Sigmoid colon (tissue), 7 donors: ENCODE results near the gene NF2. TPM values are rescaled to one million over a fixed set of nuclear protein-coding genes. Genes with fewer than 3 reads are reported as not detected.

Source experiments
- DNase-seq: peaks from one replicate; pipeline ENCODE4 v3.0.0-alpha.2; 2019
- H3K27ac ChIP-seq, 4 donors: fragments of 200-600 bp; sonication (generic); one replicate each; pipeline ENCODE4 v1.5.1; 2016 to 2019; ENCODE audit warnings: mild to moderate bottlenecking in 1 of 4
- H3K27me3 ChIP-seq, 3 donors: fragments of 200-600 bp; sonication (generic); one replicate each; pipeline ENCODE4 v1.5.1; 2019; ENCODE audit warnings: mild to moderate bottlenecking in 1 of 3
- H3K36me3 ChIP-seq, 4 donors: fragments of 200-600 bp; sonication (generic); one replicate each; pipeline ENCODE4 v1.5.1; 2016 to 2019
- H3K4me1 ChIP-seq, 4 donors: fragments of 200-600 bp; sonication (generic); one replicate each; pipeline ENCODE4 v1.5.1; 2017 to 2019
- H3K4me3 ChIP-seq, 4 donors: fragments of 200-600 bp; sonication (generic); one replicate each; pipeline ENCODE4 v1.5.1; 2017 to 2019; ENCODE audit warnings: mild to moderate bottlenecking in 2 of 4, moderate library complexity in 1 of 4
- H3K9me3 ChIP-seq, 4 donors: fragments of 200-600 bp in 3 of 4; sonication (generic) in 3 of 4; one replicate each; pipeline versions ENCODE4 v1.5.1 to v1.6.1; 2013 to 2019
- EP300 ChIP-seq, 4 donors: sonication (generic); formaldehyde crosslinking; IDR thresholded peaks; one replicate each; pipeline ENCODE4 v1.6.1; 2017; ENCODE audit warnings: antibody characterized with exemption in 4 of 4
- POLR2A ChIP-seq, 2 donors: fragments of 450-650 bp; IDR thresholded peaks; one replicate each; pipeline ENCODE4 v1.6.1; 2016; ENCODE audit warnings: antibody characterized with exemption in 2 of 2, mild to moderate bottlenecking in 2 of 2, moderate library complexity in 2 of 2
- POLR2AphosphoS5 ChIP-seq, 4 donors: sonication (generic); formaldehyde crosslinking; IDR thresholded peaks; one replicate each; pipeline ENCODE4 v1.6.1; 2017; ENCODE audit warnings: antibody characterized with exemption in 4 of 4
- WGBS, 2 donors: extraction: QIAGEN DNeasy Blood & Tissue Kit; methylation state at CpG; one replicate each; pipeline ENCODE4 v1.1.7; 2013; 5-methylcytosine and 5-hydroxymethylcytosine counted together
- intact Hi-C: fragments of 100-400 bp; cut with DNase I; formaldehyde crosslinking; loops from one replicate; pipeline ENCODE4 v1.15.1; 2023
- polyA plus RNA-seq, 3 donors: library from polyadenylated mRNA; stranded (reverse); fragments of 200-250 nt; gene quantifications; one replicate each; pipeline ENCODE4 v1.2.3, GENCODE V29; 2013
- total RNA-seq, 4 donors: library from RNA; depleted of rRNA; stranded (reverse); fragments of >200 nt; gene quantifications; one replicate each; pipeline ENCODE4 v1.1.0, GENCODE V29; 2016
- TF ChIP-seq, protein P1 (sequence below), 4 experiments: fragments of 450-650 bp in 3 of 4; fragments of 200-600 bp in 1 of 4; IDR thresholded peaks; one replicate each; pipeline ENCODE4 v1.5.1; 2016 to 2019; ENCODE audit warnings: antibody characterized with exemption in 4 of 4, mild to moderate bottlenecking in 3 of 4, moderate library complexity in 2 of 4
- donor health status: healthy with polysubstance abuse.
- donor health status: Bipolar disorder and iron deficiency.
- donor health status: healthy.

NF2 gene
- total and polyA plus RNA-seq, 7 donors = 3.6 to 34.3 (median 18.7) TPM

DNA sequence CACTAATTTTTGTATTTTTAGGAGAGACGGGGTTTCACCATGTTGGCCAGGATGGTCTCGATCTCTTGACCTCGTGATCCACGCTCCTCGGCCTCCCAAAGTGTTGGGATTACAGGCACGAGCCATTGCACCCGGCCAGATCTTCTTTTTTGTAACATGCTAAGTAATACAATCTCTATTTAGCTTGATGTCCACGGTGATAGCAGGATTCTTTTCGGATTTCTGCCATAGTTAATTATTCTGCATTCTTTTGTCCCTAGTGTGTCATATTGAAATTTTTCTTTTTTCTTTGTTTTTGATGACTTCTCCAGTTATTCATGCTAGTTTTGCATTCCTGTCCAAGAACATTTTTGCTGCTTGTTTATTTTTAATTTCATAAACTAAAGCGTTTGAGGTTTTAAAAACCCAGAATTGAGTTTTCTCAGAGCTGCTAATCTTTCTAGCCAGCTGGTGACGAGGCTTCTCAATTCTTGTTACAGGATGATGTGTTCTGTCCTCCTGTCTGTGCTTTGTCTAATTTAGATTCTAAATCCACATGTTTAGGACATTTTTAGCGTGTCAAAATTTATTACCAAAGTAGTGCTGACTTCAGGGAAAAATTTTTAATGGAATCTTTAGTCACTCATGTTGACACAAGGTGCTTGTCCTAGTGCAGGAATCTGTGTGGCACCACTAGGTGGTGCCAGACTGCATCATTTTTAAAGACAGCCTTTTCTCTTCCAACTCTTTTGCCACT lies 21.8 kb downstream of the NF2 start:
- no peaks in the 10 kb centered on the region for H3K27me3 ChIP-seq
- WGBS, 2 donors = 75 to 76% methylated on average over 12 of the region's 12 CpGs
- H3K4me3 ChIP-seq = no peak overlapping the region
- peaks cover 0 to 81% (median 66%) of the 10 kb centered on the region in 4 donors for H3K4me1 ChIP-seq
- no peaks in the 10 kb centered on the region for H3K9me3 ChIP-seq
- H3K27ac ChIP-seq = peak overlapping the region; percentile 31 to 64 (median 51)
- DNase-seq = peak; percentile 75
- TF ChIP-seq POLR2A (IDR thresholded peaks at IDR 0.05) = no peak
- peak in 2 of 4 donors; percentile 40 to 65 for TF ChIP-seq EP300 (IDR thresholded peaks at IDR 0.05)
- peak; percentile 31 to 73 (median 38) for TF ChIP-seq POLR2AphosphoS5 (IDR thresholded peaks at IDR 0.05)
- TF ChIP-seq, protein P1, sequence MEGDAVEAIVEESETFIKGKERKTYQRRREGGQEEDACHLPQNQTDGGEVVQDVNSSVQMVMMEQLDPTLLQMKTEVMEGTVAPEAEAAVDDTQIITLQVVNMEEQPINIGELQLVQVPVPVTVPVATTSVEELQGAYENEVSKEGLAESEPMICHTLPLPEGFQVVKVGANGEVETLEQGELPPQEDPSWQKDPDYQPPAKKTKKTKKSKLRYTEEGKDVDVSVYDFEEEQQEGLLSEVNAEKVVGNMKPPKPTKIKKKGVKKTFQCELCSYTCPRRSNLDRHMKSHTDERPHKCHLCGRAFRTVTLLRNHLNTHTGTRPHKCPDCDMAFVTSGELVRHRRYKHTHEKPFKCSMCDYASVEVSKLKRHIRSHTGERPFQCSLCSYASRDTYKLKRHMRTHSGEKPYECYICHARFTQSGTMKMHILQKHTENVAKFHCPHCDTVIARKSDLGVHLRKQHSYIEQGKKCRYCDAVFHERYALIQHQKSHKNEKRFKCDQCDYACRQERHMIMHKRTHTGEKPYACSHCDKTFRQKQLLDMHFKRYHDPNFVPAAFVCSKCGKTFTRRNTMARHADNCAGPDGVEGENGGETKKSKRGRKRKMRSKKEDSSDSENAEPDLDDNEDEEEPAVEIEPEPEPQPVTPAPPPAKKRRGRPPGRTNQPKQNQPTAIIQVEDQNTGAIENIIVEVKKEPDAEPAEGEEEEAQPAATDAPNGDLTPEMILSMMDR (IDR thresholded peaks at IDR 0.05) = peak; percentile 41 to 83 (median 74)
- no peaks in the 10 kb centered on the region for H3K36me3 ChIP-seq
- intact Hi-C loops = loop anchor here (10.0 kb wide), 1 partner anchor 140 kb away; the partner anchor contains the start of genes UQCR10 and ZMAT5

DNA sequence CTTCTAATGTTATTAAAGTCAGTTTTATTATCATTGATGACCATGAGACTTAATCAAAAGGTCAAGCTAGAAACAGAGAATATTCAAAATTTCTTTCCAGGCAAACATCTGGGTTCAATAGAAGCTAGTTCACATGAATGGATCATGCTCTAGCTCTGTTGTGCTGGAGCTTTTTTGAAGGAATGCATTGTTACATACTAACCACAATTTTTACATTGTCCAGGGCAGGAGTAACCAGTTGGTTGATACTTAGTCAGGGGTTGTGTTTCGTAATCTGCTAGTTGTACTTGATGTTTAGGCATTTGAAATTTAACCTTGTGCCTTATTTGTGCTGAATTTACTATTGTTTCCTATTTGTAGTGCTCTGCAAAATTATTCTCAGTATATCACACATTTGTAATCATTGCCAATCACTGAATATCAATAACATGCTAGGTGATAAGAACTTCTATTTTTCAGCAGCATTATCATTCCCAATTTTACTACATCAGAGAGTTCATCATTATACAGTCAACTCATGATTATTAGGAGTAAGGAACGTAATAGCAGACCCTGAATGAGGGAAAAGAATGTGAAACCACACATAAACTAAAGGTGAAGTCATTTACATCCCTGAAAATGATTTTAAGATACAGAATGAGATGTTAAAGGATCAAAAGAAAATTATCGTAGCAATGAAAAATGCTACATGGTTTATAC lies 23.2 kb downstream of the NF2 start:
- Histone ChIP-seq H3K4me3 (no peak overlapping the region), H3K27ac (peak overlapping the region in 2 of 4 donors; percentile 62 to 64), H3K4me1 (peaks cover 0 to 86% (median 69%) of the 10 kb centered on the region in 4 donors), H3K36me3 (no peaks in the 10 kb centered on the region), H3K27me3 (no peaks in the 10 kb centered on the region), H3K9me3 (no peaks in the 10 kb centered on the region)
- 93 to 96% methylated on average over 3 of the region's 3 CpGs for WGBS, 2 donors
- no peak for TF ChIP-seq POLR2A (IDR thresholded peaks at IDR 0.05)
- TF ChIP-seq, protein P1 (IDR thresholded peaks at IDR 0.05) = no peak
- no peak for DNase-seq
- intact Hi-C loops = loop anchor here (10.0 kb wide), 1 partner anchor 138 kb away; the partner anchor contains the start of genes UQCR10 and ZMAT5

DNA sequence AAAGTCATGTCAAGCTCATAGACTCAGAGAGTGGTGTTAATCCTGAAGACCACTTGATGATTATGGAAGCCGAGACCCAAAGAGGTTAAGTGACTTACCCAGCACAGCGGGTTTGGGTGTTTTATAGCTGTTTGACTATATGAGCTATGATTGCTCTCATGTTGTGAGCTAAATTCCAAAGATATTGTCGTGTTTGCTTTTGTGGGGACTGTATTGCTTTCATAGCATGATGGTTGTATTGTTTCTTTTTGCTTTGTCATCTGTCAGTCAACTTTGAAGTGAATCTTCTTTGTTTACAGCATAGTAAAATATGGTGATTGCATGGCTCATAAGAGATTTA lies 23.7 kb downstream of the NF2 start:
- Histone ChIP-seq H3K9me3 (no peaks in the 10 kb centered on the region), H3K27me3 (no peaks in the 10 kb centered on the region), H3K4me1 (peaks cover 0 to 81% (median 63%) of the 10 kb centered on the region in 4 donors), H3K27ac (peak overlapping the region in 1 of 4 donors; percentile 64), H3K4me3 (no peak overlapping the region), H3K36me3 (no peaks in the 10 kb centered on the region)
- no peak for DNase-seq
- intact Hi-C loops = loop anchor here (10.0 kb wide), 1 partner anchor 138 kb away; the partner anchor contains the start of genes UQCR10 and ZMAT5
- WGBS, 2 donors = 56 to 85% methylated on average over 3 of the region's 3 CpGs
- TF ChIP-seq POLR2A (IDR thresholded peaks at IDR 0.05) (no peak), POLR2AphosphoS5 (IDR thresholded peaks at IDR 0.05) (no peak), EP300 (IDR thresholded peaks at IDR 0.05) (no peak)
- TF ChIP-seq, protein P1 (IDR thresholded peaks at IDR 0.05) = no peak

DNA sequence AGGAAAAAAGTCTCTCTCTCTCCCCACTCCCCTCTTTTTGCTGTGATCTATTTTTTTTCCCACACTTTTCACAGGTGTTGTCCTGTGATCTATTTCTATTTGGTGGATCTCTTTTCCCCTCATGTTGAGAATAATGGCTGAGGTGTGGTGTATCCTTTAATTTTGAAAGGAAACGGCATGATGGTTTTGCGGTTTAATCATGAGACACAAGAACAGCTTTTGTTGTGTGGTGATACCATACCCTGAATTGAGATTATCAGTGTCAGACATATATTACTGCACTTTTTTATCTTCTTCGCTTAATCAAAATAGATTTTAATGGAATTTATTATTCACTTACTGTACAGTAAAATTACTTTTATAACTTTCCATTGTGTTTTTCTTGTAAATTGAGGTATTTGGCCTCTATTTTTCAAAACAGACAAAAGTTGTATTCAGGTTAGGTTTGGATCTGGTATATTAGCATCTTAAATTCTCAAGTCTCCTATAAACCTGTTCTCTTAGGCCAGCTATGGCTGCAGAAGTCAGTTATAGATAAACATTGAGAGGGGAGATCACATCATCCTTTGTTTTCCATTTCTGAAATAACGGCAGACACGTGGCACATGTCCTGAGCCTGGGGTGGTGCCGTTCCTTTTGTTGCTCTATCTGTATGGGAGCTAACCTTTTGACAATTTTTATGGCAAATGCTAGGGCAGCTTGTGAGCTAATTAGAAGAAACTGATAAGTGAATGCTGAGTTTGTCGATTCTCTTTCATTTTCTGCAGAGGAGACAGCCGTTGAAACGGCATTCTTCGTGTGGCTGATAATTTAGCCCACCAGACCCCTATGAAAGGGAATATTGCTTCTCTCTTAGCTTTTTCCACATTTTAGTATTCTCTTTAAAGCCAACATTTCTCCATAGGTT lies 25.8 kb downstream of the NF2 start:
- Histone ChIP-seq H3K27ac (peak overlapping the region in 2 of 4 donors; percentile 6 to 39), H3K4me3 (no peak overlapping the region), H3K27me3 (no peaks in the 10 kb centered on the region), H3K9me3 (no peaks in the 10 kb centered on the region), H3K36me3 (no peaks in the 10 kb centered on the region), H3K4me1 (peaks cover 0 to 71% (median 49%) of the 10 kb centered on the region in 4 donors)
- TF ChIP-seq EP300 (IDR thresholded peaks at IDR 0.05) (no peak), POLR2AphosphoS5 (IDR thresholded peaks at IDR 0.05) (no peak), POLR2A (IDR thresholded peaks at IDR 0.05) (no peak)
- TF ChIP-seq, protein P1 (IDR thresholded peaks at IDR 0.05) = no peak
- intact Hi-C loops = loop anchor here (10.0 kb wide), 1 partner anchor 136 kb away; the partner anchor contains the start of genes UQCR10 and ZMAT5
- DNase-seq = no peak
- 85 to 88% methylated on average over 10 of the region's 10 CpGs for WGBS, 2 donors
